GM12891 (cell line): ENCODE measurements around the gene IMMP2L.

Source experiments
- DNase-seq: peaks from one replicate; pipeline ENCODE4 v3.0.0; 2011; ENCODE audit warnings: low spot score; ENCODE audit not compliant: insufficient read length
- FAIRE-seq: peaks from 2 replicates; lab custom pipeline; 2011; peaks lifted over from hg19 to GRCh38; lab: Jason Lieb, UNC
- PAX5 ChIP-seq: IDR thresholded peaks from 2 replicates; pipeline ENCODE4 v1.6.1; 2011; ENCODE audit warnings: low read length, moderate library complexity, mild to moderate bottlenecking; ENCODE audit not compliant: insufficient read depth, severe bottlenecking
- POLR2A ChIP-seq: IDR thresholded peaks from 2 replicates; pipeline ENCODE4 v1.6.1; 2011; ENCODE audit warnings: low read depth, low read length, control low read depth
- POLR2AphosphoS5 ChIP-seq: IDR thresholded peaks from 2 replicates; pipeline ENCODE4 v1.6.1; 2011; ENCODE audit warnings: low read depth, low read length, control low read depth
- POU2F2 ChIP-seq: IDR thresholded peaks from 2 replicates; pipeline ENCODE4 v1.6.1; 2011; ENCODE audit warnings: low read depth, mild to moderate bottlenecking, control low read depth, low read length, moderate library complexity
- SPI1 ChIP-seq: IDR thresholded peaks from 2 replicates; pipeline ENCODE4 v1.6.1; 2011; ENCODE audit warnings: low read depth, low read length, control low read depth
- TAF1 ChIP-seq: IDR thresholded peaks from 2 replicates; pipeline ENCODE4 v1.6.1; 2011; ENCODE audit warnings: low read depth, low read length, control low read depth

The IMMP2L gene

GRCh38 chr7:111045449-111045848, 516.8 kb downstream of the IMMP2L start:
- no peak for DNase-seq
- no peak for FAIRE-seq
- TF ChIP-seq PAX5 (no peak), POU2F2 (no peak), SPI1 (no peak), POLR2AphosphoS5 (no peak), POLR2A (no peak), TAF1 (no peak)

DNA sequence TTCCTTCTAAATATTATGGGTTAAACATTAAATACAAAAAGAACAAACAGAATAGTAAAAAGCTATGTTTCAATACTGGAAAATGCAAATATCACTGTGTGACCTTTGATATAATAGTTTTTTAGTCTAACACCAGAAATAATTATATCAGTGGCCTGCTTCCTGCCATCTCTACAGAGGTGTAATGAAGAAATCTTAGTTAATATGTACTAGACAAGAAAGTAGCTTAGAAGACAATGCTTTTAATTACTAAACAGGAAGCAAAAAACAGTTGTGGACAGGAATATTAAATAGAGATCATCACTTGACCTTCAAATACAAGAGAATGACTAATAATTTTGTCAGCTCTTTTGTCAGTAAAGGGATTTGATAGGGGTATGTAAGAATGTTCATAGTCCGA, 518.7 kb downstream of the IMMP2L start:
- FAIRE-seq (no peak), DNase-seq (no peak)
- TF ChIP-seq POLR2A: no peak
- no peak for TF ChIP-seq TAF1
- TF ChIP-seq POLR2AphosphoS5: no peak
- TF ChIP-seq PAX5: no peak
- TF ChIP-seq SPI1: no peak
- no peak for TF ChIP-seq POU2F2

DNA sequence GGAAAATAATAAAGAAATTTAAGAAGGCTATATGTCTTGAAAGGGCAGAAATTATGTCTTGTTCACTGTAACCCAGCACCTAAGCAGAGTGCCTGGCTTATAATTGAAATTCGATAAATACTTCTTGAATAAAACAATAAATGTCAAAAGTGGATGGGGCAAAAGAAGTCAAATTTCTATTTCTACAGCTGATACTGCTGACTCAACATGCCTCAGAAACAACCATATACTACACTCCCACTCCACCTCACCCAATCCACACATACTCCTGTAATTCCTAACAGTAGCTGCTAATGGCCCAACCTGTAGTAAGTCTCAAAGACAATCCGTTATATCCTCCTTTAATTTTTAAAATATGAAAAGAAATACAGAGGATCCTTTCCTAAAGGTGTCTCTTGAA, 519.5 kb downstream of the IMMP2L start:
- no peak for DNase-seq
- no peak for FAIRE-seq
- no peak for TF ChIP-seq POLR2AphosphoS5
- no peak for TF ChIP-seq POU2F2
- TF ChIP-seq TAF1: no peak
- no peak for TF ChIP-seq POLR2A
- no peak for TF ChIP-seq SPI1
- TF ChIP-seq PAX5: no peak

DNA sequence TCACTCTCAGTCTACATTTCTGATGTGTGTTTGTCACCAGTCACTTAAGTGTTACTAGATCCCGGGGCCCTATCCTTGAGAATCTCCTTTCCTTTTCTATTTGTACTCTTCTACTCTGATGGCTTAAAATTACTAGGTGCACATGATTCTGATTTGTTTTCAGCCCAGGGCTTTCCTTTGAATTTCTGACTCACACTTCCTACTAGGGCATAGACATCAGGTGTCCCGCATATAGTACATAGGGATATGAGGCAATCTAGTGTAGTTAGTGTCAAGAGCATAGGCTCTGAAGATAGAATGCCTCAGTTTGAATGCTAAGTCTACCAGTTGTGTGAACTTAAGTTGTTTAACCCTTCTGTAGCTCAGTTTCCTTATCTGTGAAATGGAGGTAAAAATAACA, 520.7 kb downstream of the IMMP2L start:
- DNase-seq: no peak

GRCh38 chr7:111038185-111038584, 524.1 kb downstream of the IMMP2L start:
- FAIRE-seq: no peak
- TF ChIP-seq POLR2A: no peak
- no peak for TF ChIP-seq POU2F2
- TF ChIP-seq POLR2AphosphoS5: no peak
- no peak for TF ChIP-seq TAF1
- no peak for TF ChIP-seq SPI1
- TF ChIP-seq PAX5: no peak
- no peak for DNase-seq

More for the DNA sequence above, 520.7 kb downstream of the IMMP2L start:
- TF ChIP-seq POU2F2: no peak
- no peak for TF ChIP-seq TAF1
- TF ChIP-seq PAX5: no peak
- no peak for TF ChIP-seq SPI1
- no peak for TF ChIP-seq POLR2AphosphoS5
- no peak for TF ChIP-seq POLR2A
- no peak for FAIRE-seq

DNA sequence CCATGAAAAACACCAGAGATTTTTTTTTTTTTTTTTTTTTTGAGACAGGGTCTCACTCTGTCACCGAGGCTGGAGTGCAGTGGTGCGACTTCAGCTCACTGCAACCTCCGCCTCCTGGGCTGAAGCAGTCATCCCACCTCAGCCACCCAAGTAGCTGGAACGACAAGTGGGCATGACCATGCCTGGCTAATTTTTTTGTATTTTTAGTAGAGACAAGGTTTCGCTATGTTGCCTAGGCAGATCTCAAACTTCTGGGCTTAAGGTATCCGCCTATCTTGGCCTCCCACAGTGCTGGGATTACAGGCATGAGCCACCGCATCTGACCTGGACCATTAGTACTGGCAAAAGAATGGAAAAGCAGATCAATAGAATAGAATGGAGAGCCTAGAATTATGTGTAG, 530.4 kb downstream of the IMMP2L start:
- no peak for FAIRE-seq
- TF ChIP-seq TAF1 (no peak), SPI1 (no peak)
- DNase-seq: no peak

GRCh38 chr7:111030336-111030735, 532.0 kb downstream of the IMMP2L start:
- DNase-seq: no peak
- TF ChIP-seq SPI1 (no peak), POLR2A (no peak), POLR2AphosphoS5 (no peak), TAF1 (no peak), PAX5 (no peak)
- no peak for FAIRE-seq

DNA sequence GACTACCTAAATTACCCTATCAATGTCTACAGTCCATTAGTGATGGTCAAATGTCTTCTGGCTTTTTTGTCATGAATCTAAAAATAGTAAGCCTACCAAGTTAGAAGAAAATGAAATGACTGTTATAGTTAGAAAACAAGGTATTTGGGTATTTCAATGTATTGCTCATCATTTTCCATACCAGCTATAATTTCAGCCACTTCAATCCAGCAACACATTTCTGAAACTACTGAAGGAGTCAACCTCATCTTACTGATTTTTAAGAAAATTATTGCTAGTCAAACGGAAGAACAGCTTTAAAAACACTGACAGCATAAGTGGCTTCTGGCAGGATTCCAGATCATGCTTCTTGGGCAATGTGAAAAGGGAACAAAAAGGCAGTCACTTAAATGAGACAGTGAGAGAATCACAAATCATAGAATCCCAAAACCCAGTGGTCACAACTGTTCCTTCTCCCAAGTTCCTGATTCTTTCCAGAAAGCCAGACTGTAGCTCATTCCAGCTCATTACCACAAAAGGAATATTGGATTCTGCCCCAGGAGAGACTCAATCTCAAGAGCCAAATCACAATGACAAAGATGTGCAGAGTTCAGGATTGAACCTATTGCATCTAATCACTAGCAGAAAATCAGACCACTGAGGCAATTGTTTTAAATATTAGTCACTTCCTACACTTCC, 532.6 kb downstream of the IMMP2L start:
- TF ChIP-seq PAX5 (no peak), TAF1 (no peak), POLR2A (no peak), SPI1 (no peak), POU2F2 (no peak), POLR2AphosphoS5 (no peak)
- no peak for DNase-seq
- no peak for FAIRE-seq

GRCh38 chr7:111029141-111029572, 533.1 kb downstream of the IMMP2L start:
- TF ChIP-seq POLR2A (no peak), TAF1 (no peak), POLR2AphosphoS5 (no peak), SPI1 (no peak), PAX5 (no peak), POU2F2 (no peak)
- DNase-seq: no peak
- no peak for FAIRE-seq

DNA sequence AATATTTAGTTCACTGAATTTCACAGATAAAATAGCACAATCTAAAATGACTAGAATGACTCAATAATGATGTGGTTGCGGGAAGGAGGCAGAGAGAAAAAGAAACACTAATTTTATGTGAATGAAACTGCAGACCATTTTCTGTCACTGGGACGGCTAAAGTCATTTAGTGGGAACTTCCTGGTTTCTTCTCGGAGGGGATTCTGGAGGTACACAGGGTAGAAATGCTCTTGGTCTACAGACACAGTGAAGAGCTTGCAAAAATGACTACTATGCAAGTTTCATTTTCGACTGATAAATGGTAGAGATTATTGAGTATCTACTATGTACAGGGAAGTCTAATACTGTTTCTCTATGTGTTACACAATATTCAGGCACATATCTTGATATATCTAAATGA, 534.9 kb downstream of the IMMP2L start:
- no peak for TF ChIP-seq POLR2A
- no peak for TF ChIP-seq POU2F2
- TF ChIP-seq PAX5: no peak
- no peak for TF ChIP-seq SPI1
- TF ChIP-seq POLR2AphosphoS5: no peak
- no peak for TF ChIP-seq TAF1
- FAIRE-seq (no peak), DNase-seq (no peak)

DNA sequence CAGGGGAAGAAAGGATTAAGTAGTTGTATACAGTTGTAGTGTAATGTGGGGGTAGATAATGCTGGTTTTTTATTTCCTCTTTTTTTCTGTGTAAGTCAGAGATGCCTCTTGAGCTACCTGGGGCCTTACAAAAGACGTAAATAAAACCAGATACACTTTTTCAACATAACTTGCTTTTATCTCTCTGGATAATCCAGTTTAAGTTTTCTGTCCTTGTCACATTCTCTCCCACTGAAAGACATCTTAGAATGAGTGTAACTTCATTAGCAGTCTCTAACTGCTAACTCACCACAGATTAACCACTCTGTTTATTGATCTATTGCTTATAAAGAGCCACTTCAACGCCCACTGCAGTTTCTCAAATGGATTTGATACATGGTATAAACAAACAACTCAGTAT, 535.5 kb downstream of the IMMP2L start:
- no peak for TF ChIP-seq SPI1
- no peak for TF ChIP-seq PAX5
- TF ChIP-seq POLR2AphosphoS5: no peak
- no peak for TF ChIP-seq TAF1
- no peak for TF ChIP-seq POU2F2
- no peak for TF ChIP-seq POLR2A
- DNase-seq (no peak), FAIRE-seq (no peak)

DNA sequence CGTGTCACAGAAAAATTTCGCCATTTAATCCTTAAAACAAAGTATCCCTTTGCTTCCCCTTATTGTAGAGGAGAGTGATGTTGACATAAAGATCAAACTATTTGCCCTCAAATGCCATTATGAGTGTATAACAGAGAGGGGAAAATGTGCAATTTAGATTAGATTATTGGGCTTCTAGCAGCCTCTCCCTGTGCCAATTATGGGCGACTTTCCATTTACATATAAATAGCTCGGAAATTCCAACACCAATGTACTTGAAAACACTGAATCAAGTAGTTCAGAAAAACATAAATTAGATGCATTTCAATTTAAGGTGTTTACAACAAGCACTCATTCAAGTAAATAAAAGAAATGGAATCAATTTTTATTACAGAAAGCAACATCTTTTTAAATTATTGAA, 535.9 kb downstream of the IMMP2L start:
- TF ChIP-seq POU2F2: no peak
- TF ChIP-seq TAF1: no peak
- TF ChIP-seq POLR2AphosphoS5: no peak
- no peak for TF ChIP-seq SPI1
- DNase-seq: no peak
- FAIRE-seq: no peak
